Suppressor macrophage treated with lipopolysaccharide for 1 hour (primary cell): ENCODE data around the gene TRIM2.
"Not testable (repeated sequence)": the region's sequence is repeated elsewhere in the genome, so short reads cannot be mapped to it uniquely, and the experiment has no call there.

Experiments
- DNase-seq, 3 donors: peaks; one replicate each; pipeline ENCODE4 v3.0.0-alpha.2; 2020 to 2022

The TRIM2 gene

GRCh38 chr4:153204247-153204671, at the start of gene TRIM2:
TRIM2 (plus strand) TSS chr4:153204443; CDS start chr4:153204531, 88 bp downstream.
- no peak for DNase-seq

GRCh38 chr4:153155686-153156085, 48.6 kb upstream of the TRIM2 start:
- no peak for DNase-seq

GRCh38 chr4:153156263-153156662, 48.0 kb upstream of the TRIM2 start:
- DNase-seq: peak; percentile 59 to 75 (median 71)

- no peak for DNase-seq
Observed at GRCh38 chr4:153156721-153157120, 47.5 kb upstream of the TRIM2 start.

GRCh38 chr4:153159016-153159415, 45.2 kb upstream of the TRIM2 start:
- no peak for DNase-seq

GRCh38 chr4:153159728-153160221, 44.5 kb upstream of the TRIM2 start:
- DNase-seq: peak; percentile 22 to 67 (median 63)

- DNase-seq: no peak
Observed at GRCh38 chr4:153160821-153161220, 43.4 kb upstream of the TRIM2 start.

GRCh38 chr4:153161226-153161963, 42.8 kb upstream of the TRIM2 start:
- no peak for DNase-seq

- DNase-seq: not testable (repeated sequence)
Observed at GRCh38 chr4:153165236-153165635, 39.0 kb upstream of the TRIM2 start.

- DNase-seq: peak in 2 of 3 donors; percentile 8 to 19
Observed at GRCh38 chr4:153166716-153167501, 37.3 kb upstream of the TRIM2 start.

- DNase-seq: no peak
Observed at GRCh38 chr4:153169776-153170175, 34.5 kb upstream of the TRIM2 start.

- no peak for DNase-seq
Observed at GRCh38 chr4:153170407-153170806, 33.8 kb upstream of the TRIM2 start.

GRCh38 chr4:153174821-153175567, 29.2 kb upstream of the TRIM2 start:
- DNase-seq: no peak

- DNase-seq: no peak
Observed at GRCh38 chr4:153176938-153177337, 27.3 kb upstream of the TRIM2 start.

GRCh38 chr4:153177841-153178240, 26.4 kb upstream of the TRIM2 start:
- DNase-seq: no peak

GRCh38 chr4:153179100-153179499, 25.1 kb upstream of the TRIM2 start:
- no peak for DNase-seq

- DNase-seq: no peak
Observed at GRCh38 chr4:153181293-153181692, 22.9 kb upstream of the TRIM2 start.

- no peak for DNase-seq
Observed at GRCh38 chr4:153181700-153182099, 22.5 kb upstream of the TRIM2 start.

- DNase-seq: no peak
Observed at GRCh38 chr4:153183146-153183545, 21.1 kb upstream of the TRIM2 start.

- DNase-seq: no peak
Observed at GRCh38 chr4:153185331-153185852, 18.9 kb upstream of the TRIM2 start.

- no peak for DNase-seq
Observed at GRCh38 chr4:153186046-153186728, 18.1 kb upstream of the TRIM2 start.
